Stimulated activated CD4-positive, alpha-beta T cell treated with anti-CD3 and anti-CD28 coated beads, Interleukin-4, amount 100 ng/mL, for 4 hours (primary cell): ENCODE results near the gene GDNF.

Experiments
- DNase-seq, 2 experiments: peaks; one replicate each; pipeline ENCODE4 v3.0.0-alpha.2; 2020

GDNF gene

GRCh38 chr5:37776826-37777225, 63.0 kb downstream of the GDNF start:
- DNase-seq, result no peak

- DNase-seq, result no peak
These were observed 64.8 kb downstream of the GDNF start for GRCh38 chr5:37774912-37775483.

- no peak for DNase-seq
These were observed 66.0 kb downstream of the GDNF start for GRCh38 chr5:37773809-37774208.

DNA sequence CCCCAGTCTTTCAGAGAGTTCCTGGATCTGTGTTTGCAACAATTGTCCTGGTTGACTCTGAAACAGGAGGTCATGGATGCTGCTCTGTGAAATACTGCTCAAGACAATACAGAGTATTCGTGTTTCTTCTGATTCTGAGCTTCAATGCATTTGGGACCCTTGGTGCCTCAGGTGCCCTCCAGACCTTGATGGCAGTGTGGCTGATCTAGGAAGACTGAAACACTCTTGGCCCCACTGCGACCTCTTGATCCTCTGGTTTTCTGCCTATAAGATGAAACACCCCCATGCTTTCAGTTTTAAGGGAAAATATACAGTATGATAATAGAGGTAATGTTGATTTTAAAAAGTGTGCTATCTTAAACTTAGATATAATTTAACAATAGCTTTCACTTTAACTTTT, 67.6 kb downstream of the GDNF start:
- DNase-seq, result no peak

GRCh38 chr5:37771731-37772130, 68.1 kb downstream of the GDNF start:
- no peak for DNase-seq

DNA sequence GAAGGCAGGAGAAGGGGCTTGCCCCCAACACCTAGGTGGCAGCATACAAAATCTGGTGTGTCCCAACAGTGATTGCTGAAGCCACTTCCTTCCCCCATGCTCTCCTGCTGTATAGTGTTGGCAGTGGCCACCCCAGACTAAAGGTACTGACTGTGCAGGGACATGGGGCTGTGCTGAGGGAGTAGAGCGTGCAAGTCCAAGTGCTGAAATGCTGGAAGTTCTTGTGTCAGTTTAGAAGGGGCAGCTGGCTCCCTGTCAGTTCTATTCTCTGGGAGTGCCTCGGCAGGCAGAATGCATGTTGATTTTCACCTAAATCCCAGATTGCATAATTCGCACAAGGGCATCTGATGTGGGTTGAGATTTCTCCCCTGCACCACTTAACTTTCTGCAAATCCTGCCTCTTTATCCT, 68.6 kb downstream of the GDNF start:
- DNase-seq, result no peak

GRCh38 chr5:37770786-37771185, 69.1 kb downstream of the GDNF start:
- no peak for DNase-seq

- DNase-seq, result no peak
These were observed 70.0 kb downstream of the GDNF start for GRCh38 chr5:37769840-37770239.

DNA sequence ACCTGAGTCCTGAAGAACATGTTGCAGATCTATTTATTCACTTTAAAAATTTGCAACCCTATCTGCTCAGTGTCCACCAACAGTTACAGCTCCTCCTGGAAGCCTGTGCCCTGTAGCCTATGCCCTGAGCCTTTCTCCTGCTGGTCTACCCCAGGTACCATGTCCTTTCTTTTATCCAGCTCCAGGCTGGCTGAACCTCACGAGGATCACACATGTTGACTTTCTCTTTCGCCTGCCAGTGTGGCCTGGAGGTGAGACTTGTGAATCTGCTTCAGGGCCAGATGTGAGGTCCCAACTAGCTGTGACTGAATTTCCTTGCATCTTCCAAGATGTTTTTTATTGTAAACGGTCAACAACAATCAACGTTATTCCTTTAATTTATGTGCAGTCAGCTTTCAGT, 70.7 kb downstream of the GDNF start:
- DNase-seq, result no peak

DNA sequence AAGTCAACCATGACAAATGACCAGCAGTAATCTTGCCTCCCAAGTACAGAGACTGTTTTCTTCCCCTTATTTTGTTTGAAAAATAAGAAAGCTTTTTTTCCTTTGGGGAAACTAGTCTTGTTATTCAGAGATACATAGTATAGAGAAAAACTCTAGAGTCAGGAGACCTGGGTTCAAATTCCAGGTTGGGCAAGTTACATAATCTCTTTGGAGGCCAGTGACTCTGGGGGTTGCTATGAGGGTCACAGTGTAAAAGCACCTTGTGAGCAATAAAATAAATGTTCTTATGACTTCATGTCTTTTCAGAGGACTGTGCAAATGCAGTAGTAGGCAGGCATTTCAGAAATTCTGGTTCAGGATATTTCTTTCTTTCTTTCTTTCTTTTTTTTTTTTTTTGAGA, 71.5 kb downstream of the GDNF start:
- DNase-seq, result no peak

GRCh38 chr5:37767961-37768360, 71.9 kb downstream of the GDNF start:
- DNase-seq, result no peak

- DNase-seq, result no peak
These were observed 72.6 kb downstream of the GDNF start for GRCh38 chr5:37767251-37767650.
